GM18909 (cell line): ENCODE results near the gene CYSTM1.

Experiments used
- ATAC-seq: cut with Tn5 transposase; IDR thresholded peaks from one replicate; pipeline ENCODE4 v1.9.1; 2021; ENCODE audit warnings: mild to moderate bottlenecking; ENCODE audit not compliant: unreplicated experiment, poor library complexity

Gene CYSTM1

GRCh38 chr5:140249536-140249935 is 74.5 kb downstream of the CYSTM1 start:
- ATAC-seq: no peak

DNA sequence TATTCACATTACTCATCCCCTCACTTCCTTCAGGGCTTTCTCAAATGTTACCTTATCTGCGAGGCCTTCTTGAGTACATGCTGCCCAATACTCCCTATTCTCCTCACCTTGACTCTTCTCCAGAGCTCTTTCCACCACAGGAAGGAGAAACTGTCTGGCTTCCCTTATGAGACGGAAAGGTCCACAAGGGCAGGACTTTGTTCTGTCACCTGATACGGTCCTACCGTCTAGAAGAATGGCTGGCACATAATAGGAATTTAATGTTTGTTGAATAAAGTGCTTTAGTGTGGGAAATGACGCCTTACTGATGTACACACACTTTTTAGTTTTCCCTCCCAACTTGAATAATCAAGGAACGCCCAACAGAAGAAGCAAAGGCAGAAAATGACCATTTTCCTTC is 75.4 kb downstream of the CYSTM1 start:
- ATAC-seq: no peak

DNA sequence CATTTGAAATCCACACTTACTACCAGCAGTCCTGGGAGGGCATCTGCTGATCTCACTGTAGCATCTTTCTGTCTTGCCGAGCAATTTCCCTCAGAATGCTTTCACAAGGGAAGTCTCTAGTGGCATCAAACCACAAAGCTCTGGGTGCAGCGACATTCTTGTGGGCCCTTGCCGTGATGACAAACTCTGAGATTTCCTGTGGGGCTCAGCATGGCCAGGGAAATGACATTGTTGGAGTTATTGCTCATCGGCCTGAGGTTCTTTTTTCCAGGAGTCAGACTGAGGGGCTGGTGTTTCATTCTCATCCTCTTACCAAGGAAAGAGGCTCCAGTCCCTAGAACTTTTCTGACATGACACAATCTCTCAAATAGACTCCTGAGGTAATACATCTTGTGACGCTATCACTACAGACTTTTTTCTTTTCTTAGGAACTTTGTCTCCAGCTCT is 76.6 kb downstream of the CYSTM1 start:
- ATAC-seq: peak; percentile 79

- ATAC-seq: no peak
Observed at GRCh38 chr5:140252470-140253126, 77.6 kb downstream of the CYSTM1 start.

DNA sequence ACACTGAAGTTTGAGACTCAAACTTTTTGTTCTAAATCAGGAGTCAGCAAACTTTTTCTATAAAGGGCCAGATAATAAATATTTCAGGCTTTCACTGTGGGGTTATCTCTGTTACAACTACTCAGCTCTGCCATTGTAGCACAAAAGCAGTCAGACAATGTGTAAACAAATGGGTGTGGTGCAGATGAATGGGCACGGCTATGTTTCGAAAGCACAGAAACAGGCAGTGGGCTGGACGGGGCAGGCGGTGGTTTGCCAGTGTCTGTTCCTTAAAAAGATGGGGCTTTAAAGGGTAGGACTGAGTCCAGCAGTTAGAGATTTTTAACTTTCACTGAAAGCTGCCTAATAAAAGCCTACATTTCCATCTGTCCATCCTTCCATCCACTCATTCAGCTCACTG is 79.0 kb downstream of the CYSTM1 start:
- no peak for ATAC-seq

GRCh38 chr5:140255460-140256157 is 80.6 kb downstream of the CYSTM1 start:
- no peak for ATAC-seq

DNA sequence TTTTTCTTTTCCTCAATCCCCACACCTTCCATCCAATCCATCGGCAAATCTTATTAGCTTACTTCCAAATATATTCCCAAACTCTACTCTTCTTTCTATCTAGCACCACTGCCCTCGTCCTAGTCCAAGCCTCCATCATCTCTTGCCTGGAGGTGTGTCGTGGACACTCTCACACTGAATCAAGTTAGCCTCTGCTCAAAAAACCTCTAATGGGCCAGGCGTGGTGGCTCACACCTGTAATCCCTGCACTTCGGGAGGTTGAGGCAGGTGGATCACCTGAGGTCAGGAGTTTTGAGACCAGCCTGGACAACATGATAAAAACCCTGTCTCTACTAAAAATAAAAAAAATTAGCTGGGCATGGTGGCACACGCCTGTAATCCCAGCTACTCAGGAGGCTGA is 81.7 kb downstream of the CYSTM1 start:
- no peak for ATAC-seq

DNA sequence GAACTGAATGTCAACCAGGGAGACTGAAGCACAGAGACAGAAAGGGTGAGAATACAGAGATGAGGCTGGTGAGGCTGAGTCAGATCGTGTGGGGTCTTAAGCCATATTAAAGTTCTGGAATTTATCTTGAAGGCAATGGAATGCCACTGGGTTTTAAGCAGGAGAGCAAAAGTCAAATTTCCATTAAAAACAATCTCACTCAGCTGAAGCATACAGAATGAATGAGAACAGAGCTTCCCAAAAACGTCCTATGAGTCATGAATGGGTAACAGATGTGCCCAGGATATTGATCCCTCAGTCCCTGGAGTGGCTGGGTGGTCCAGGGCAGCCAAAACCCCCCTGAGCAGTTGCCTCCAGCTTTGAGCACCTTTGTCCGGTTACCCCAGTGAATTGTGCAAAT is 83.0 kb downstream of the CYSTM1 start:
- no peak for ATAC-seq

DNA sequence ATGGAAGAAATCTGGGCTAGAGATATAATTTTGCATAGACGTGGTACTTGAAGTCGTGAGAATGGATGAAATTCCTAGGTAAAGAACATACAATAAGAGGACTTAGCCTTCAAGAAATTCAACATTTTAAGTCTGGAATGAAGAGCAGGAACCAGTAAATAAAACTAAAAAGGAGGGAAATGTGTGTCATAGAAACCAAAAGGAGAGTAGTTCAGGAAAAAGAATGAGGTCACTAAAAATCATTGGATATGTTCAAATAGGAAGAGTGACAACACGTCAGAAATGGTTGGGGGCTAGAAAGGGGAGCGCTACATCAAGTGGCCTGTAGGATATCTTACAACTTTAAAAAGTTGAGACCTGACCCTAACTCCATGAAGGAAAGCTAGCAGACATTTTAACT is 83.9 kb downstream of the CYSTM1 start:
- no peak for ATAC-seq

- no peak for ATAC-seq
Observed at GRCh38 chr5:140259500-140259899, 84.5 kb downstream of the CYSTM1 start.

DNA sequence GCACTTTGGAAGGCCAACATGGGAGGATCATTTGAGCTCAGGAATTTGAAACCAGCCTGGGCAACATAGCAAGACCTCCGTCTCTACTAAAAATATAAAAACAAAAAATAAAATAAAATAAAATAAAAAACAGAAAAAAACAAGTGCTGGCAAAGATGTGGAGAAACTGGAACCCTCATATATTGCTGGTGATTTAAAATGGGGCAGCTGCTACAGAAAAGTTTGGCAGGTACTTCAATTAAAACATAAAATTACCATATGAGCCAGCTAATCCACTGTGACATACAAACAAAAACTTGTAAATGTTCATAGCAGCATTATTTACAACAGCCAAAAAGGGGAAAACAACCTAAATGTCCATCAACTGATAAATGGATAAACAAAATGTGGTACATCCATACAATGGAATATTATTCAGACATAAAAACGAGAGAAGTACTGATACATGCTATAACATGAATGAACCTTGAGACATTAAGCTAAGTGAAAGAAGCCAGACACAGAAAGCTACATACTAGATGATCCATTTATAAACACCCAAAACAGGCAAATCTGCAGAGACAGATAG is 85.2 kb downstream of the CYSTM1 start:
- no peak for ATAC-seq

GRCh38 chr5:140261403-140262171 is 86.6 kb downstream of the CYSTM1 start:
- no peak for ATAC-seq

- no peak for ATAC-seq
Observed at GRCh38 chr5:140262221-140262620, 87.2 kb downstream of the CYSTM1 start.

GRCh38 chr5:140262839-140263238 is 87.9 kb downstream of the CYSTM1 start:
- no peak for ATAC-seq

GRCh38 chr5:140265845-140266244 is 90.9 kb downstream of the CYSTM1 start:
- no peak for ATAC-seq

DNA sequence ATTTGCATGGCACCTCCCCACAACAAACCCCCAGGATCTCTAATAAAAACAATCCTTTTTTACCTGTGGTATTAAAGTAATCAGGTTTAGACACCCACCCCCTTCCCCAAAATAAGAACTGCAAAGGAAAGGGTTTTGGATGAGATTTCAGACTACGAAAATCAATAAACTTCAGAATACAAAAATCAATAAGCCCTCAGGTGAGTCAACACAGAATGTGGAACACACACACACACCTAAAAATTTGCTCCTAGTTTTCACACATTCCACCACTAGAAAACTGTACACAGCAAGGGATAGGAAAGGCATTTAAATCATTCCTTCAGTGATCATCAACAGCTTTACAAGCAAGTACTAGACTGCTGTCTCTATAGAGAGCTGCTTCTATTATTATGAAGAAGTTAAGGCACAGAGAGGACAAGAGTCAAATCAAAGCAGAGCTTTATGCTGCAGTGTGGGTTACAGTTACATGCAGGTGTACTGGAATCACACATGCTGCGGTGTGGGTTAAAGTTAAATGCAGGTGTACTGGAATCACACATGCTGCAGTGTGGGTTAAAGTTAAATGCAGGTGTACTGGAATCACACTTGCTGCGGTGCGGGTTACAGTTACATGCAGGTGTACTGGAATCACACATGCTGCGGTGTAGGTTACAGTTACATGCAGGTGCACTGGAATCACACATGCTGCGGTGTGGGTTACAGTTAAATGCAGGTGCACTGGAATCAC is 91.6 kb downstream of the CYSTM1 start:
- ATAC-seq: no peak

DNA sequence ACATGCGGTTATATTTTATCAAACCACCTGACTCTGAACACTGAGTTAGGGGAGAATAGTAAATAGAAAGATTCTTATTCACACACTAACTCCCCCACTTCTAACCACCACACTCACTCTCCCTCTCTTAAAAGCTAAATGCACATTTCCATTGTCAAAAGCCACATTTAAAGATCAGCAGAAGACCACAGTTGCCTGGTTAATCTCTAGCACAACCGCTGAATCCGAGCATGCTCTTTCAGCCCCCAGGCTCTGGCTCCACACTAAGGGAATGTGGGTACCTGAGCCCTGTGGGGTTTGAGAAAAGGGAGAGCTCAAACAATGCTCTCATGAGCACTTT is 92.2 kb downstream of the CYSTM1 start:
- no peak for ATAC-seq

DNA sequence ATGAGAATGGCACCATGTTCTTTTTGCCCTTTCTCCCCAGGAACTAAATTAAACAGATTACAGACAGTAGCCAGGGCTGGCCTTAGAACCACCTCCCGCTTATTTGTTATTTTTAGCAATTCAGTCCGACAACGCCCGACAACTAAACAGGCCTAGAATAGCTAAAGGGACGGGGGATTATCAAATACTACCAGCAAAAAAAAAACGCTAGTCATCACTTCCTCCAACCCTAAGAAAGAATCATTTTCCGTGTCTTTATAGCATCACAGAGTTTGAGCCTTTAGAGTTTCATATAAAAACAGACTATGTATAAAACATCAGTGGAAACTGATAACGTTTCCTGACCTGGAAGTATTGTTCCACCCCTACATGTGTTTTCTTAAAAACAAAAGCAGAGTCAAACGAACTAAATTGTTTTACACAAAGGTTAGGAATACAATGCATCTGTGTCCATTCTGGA is 92.6 kb downstream of the CYSTM1 start:
- ATAC-seq: no peak

DNA sequence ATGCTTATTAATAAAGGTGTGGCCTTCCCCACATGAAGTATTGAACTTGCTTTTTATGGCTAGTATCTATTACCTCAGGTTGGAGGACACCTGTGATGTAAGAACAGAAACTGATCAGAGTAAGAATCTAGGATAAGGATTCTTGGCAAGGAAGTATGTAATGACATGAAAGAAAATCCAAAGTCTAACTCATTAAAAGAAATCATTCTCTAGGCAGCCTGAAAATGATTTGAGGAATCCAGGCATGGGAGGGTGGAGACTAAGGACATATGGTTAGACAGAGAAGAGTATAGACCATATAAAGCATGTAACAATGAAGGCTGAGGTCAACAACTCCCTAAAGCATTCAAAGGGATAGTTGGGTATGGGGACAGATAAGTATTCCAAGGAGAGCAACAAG is 95.0 kb downstream of the CYSTM1 start:
- ATAC-seq: no peak

DNA sequence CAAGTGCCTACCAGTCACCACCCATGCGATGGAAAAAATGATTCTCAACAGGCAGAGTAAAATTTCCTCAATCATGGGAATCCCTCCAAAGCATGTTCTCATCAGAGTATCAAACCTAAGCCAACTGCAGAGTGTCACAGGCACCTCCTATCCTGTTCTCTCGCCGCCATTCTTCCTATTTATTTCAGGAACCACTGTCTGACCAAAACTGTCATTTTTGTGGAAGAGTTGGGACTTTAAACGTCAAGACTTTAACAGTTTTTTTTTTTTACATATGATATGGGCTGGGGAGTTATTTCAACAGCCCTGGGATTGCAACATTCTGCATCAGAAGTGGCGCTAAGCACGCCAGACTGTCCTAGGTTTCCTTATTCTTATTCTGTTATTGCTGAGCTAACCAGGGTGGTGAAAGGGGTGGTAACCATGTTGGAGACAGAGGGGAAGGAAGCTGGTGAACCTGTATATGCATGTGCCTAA is 98.5 kb downstream of the CYSTM1 start:
- ATAC-seq: no peak
